Liver (tissue), 3 donors: ENCODE measurements around the gene MDM4.

Experiments
- ATF3 ChIP-seq: IDR thresholded peaks from 2 replicates; pipeline ENCODE4 v1.6.1; 2016; ENCODE audit warnings: antibody characterized with exemption
- CTCF ChIP-seq: fragments of 150-350 bp; IDR thresholded peaks from 2 replicates; pipeline ENCODE4 v1.5.1; 2017; ENCODE audit warnings: improper control_type of control experiment, low read depth, low read length; ENCODE audit not compliant: missing input control
- EGR1 ChIP-seq, 2 donors: IDR thresholded peaks; 2 replicates each; pipeline ENCODE4 v1.6.1; 2016 to 2018; ENCODE audit warnings: antibody characterized with exemption in 2 of 2, low read depth in 2 of 2
- GABPA ChIP-seq, 2 donors: IDR thresholded peaks in 1 of 2; conservative IDR thresholded peaks in 1 of 2; 2 replicates each; pipeline ENCODE4 v1.6.1; 2016; ENCODE audit warnings: antibody characterized with exemption in 2 of 2, mild to moderate bottlenecking in 1 of 2, moderate library complexity in 1 of 2
- HNF4G ChIP-seq: IDR thresholded peaks from 2 replicates; pipeline ENCODE4 v1.6.1; 2016; ENCODE audit warnings: antibody characterized with exemption
- MAX ChIP-seq: IDR thresholded peaks from 2 replicates; pipeline ENCODE4 v1.6.1; 2016; ENCODE audit warnings: antibody characterized with exemption
- NR2F2 ChIP-seq: IDR thresholded peaks from 2 replicates; pipeline ENCODE4 v1.6.1; 2016; ENCODE audit warnings: antibody characterized with exemption
- RAD21 ChIP-seq, 2 donors: IDR thresholded peaks; 2 replicates each; pipeline ENCODE4 v1.6.1; 2016; ENCODE audit warnings: antibody characterized with exemption in 2 of 2, mild to moderate bottlenecking in 2 of 2
- RXRA ChIP-seq, 2 donors: IDR thresholded peaks; 2 replicates each; pipeline ENCODE4 v1.6.1; 2017 to 2018; ENCODE audit warnings: antibody characterized with exemption in 2 of 2, mild to moderate bottlenecking in 1 of 2
- SP1 ChIP-seq: IDR thresholded peaks from 2 replicates; pipeline ENCODE4 v1.6.1; 2018; ENCODE audit warnings: antibody characterized with exemption, mild to moderate bottlenecking
- TAF1 ChIP-seq: conservative IDR thresholded peaks from 2 replicates; pipeline ENCODE4 v1.6.1; 2016; ENCODE audit warnings: antibody characterized with exemption, mild to moderate bottlenecking
- YY1 ChIP-seq: IDR thresholded peaks from 2 replicates; pipeline ENCODE4 v1.6.1; 2016; ENCODE audit warnings: antibody characterized with exemption, mild to moderate bottlenecking
- TF ChIP-seq, protein P1 (sequence below): IDR thresholded peaks from 2 replicates; pipeline ENCODE4 v1.6.1; 2016; ENCODE audit warnings: antibody characterized with exemption, mild to moderate bottlenecking
- TF ChIP-seq, protein P2 (sequence below): IDR thresholded peaks from 2 replicates; pipeline ENCODE4 v1.6.1; 2016; ENCODE audit warnings: antibody characterized with exemption
- donor health status: healthy.
- donor health status: healthy.

GRCh38 chr1:204477036-204477740 is 39.0 kb upstream of the MDM4 start:
- TF ChIP-seq YY1 (no peak), CTCF (no peak), RXRA (IDR thresholded peaks at IDR 0.05) (peak in 1 of 2 donors; percentile 59), EGR1 (IDR thresholded peaks at IDR 0.05; ENCODE audit: low read depth in 2 of 2) (no peak), NR2F2 (peak; percentile 68), RAD21 (IDR thresholded peaks at IDR 0.05) (peak in 1 of 2 donors; percentile 16), ATF3 (no peak), GABPA (IDR thresholded peaks at IDR 0.05 in 1 of 2, conservative IDR thresholded peaks at IDR 0.05 in 1 of 2) (no peak), SP1 (no peak), MAX (no peak), HNF4G (no peak), TAF1 (no peak)
- TF ChIP-seq, protein P1, sequence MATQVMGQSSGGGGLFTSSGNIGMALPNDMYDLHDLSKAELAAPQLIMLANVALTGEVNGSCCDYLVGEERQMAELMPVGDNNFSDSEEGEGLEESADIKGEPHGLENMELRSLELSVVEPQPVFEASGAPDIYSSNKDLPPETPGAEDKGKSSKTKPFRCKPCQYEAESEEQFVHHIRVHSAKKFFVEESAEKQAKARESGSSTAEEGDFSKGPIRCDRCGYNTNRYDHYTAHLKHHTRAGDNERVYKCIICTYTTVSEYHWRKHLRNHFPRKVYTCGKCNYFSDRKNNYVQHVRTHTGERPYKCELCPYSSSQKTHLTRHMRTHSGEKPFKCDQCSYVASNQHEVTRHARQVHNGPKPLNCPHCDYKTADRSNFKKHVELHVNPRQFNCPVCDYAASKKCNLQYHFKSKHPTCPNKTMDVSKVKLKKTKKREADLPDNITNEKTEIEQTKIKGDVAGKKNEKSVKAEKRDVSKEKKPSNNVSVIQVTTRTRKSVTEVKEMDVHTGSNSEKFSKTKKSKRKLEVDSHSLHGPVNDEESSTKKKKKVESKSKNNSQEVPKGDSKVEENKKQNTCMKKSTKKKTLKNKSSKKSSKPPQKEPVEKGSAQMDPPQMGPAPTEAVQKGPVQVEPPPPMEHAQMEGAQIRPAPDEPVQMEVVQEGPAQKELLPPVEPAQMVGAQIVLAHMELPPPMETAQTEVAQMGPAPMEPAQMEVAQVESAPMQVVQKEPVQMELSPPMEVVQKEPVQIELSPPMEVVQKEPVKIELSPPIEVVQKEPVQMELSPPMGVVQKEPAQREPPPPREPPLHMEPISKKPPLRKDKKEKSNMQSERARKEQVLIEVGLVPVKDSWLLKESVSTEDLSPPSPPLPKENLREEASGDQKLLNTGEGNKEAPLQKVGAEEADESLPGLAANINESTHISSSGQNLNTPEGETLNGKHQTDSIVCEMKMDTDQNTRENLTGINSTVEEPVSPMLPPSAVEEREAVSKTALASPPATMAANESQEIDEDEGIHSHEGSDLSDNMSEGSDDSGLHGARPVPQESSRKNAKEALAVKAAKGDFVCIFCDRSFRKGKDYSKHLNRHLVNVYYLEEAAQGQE = no peak
- TF ChIP-seq, protein P2, sequence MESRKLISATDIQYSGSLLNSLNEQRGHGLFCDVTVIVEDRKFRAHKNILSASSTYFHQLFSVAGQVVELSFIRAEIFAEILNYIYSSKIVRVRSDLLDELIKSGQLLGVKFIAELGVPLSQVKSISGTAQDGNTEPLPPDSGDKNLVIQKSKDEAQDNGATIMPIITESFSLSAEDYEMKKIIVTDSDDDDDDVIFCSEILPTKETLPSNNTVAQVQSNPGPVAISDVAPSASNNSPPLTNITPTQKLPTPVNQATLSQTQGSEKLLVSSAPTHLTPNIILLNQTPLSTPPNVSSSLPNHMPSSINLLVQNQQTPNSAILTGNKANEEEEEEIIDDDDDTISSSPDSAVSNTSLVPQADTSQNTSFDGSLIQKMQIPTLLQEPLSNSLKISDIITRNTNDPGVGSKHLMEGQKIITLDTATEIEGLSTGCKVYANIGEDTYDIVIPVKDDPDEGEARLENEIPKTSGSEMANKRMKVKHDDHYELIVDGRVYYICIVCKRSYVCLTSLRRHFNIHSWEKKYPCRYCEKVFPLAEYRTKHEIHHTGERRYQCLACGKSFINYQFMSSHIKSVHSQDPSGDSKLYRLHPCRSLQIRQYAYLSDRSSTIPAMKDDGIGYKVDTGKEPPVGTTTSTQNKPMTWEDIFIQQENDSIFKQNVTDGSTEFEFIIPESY = no peak
